Endothelial cell of umbilical vein (primary cell): ENCODE measurements around the gene LHX3. TPM values are rescaled to one million over a fixed set of nuclear protein-coding genes. Genes with fewer than 3 reads are reported as not detected.

Experiments used
- BruUV-seq: library from RNA; stranded (reverse); fragments of 400-500 nt; replicated peaks from 2 replicates; lab custom pipeline; 2021; lab: Mats Ljungman, UMichigan
- CTCF ChIA-PET: fragments of 300-600, 350-600 bp; sonication (Branson Sonifier 250); formaldehyde crosslinking; loops from one replicate; lab custom pipeline; 2021; ENCODE audit warnings: antibody characterized with exemption, inconsistent platforms; lab: Charles Lee
- POLR2A ChIA-PET: fragments of 300-600, 350-600 bp; sonication (Branson Sonifier 250); formaldehyde crosslinking; loops from one replicate; lab custom pipeline; 2021; ENCODE audit warnings: antibody characterized with exemption, inconsistent platforms; lab: Charles Lee
- DNase-seq: peaks from one replicate; pipeline ENCODE4 v3.0.0-alpha.2; 2011; ENCODE audit warnings: low read depth, low spot score
- FAIRE-seq: peaks from 2 replicates; lab custom pipeline; 2011; peaks lifted over from hg19 to GRCh38; lab: Jason Lieb, UNC
- H2AFZ ChIP-seq: 2 replicates; pipeline ENCODE4 v1.6.0; 2012; ENCODE audit warnings: low read depth, low read length, control low read depth, inconsistent platforms
- H3K27ac ChIP-seq: 2 replicates; pipeline ENCODE4 v1.5.1; 2011; ENCODE audit warnings: low read depth, mild to moderate bottlenecking, control low read depth, low read length, moderate library complexity; ENCODE audit not compliant: insufficient read depth
- H3K27me3 ChIP-seq, 2 experiments: 2 replicates each; pipeline versions ENCODE4 v1.6.0 to v1.6.1; 2011; ENCODE audit warnings: low read length in 2 of 2, mixed read lengths in 1 of 2; ENCODE audit not compliant: control insufficient read depth in 2 of 2, insufficient read depth in 2 of 2
- H3K36me3 ChIP-seq, 2 experiments: 2 replicates in 1 of 2; 3 replicates in 1 of 2; pipeline ENCODE4 v1.5.1; 2011; ENCODE audit warnings: low read length in 2 of 2, mild to moderate bottlenecking in 1 of 2, moderate library complexity in 1 of 2; ENCODE audit not compliant: control insufficient read depth in 2 of 2, insufficient read depth in 2 of 2; ENCODE audit errors: extremely low read depth in 1 of 2
- H3K4me1 ChIP-seq: 3 replicates; pipeline ENCODE4 v1.5.1; 2011; ENCODE audit warnings: mild to moderate bottlenecking, low read length; ENCODE audit not compliant: control insufficient read depth, insufficient read depth; ENCODE audit errors: extremely low read depth
- H3K4me2 ChIP-seq: 2 replicates; pipeline ENCODE4 v1.6.1; 2011; ENCODE audit warnings: low read length, control low read depth, mixed read lengths; ENCODE audit not compliant: insufficient read depth
- H3K4me3 ChIP-seq, 3 experiments: fragments of 200-600 bp in 1 of 3; sonication (generic), shearing (Covaris generic) in 1 of 3; replicated peaks in 1 of 3; 2 replicates each; pipeline ENCODE4 v1.5.1; 2011 to 2016; ENCODE audit warnings: control low read depth in 3 of 3, low read length in 3 of 3, mild to moderate bottlenecking in 2 of 3, inconsistent platforms in 1 of 3, low read depth in 1 of 3, moderate library complexity in 1 of 3; ENCODE audit not compliant: insufficient read depth in 1 of 3
- H3K79me2 ChIP-seq: 2 replicates; pipeline ENCODE4 v1.6.0; 2012; ENCODE audit warnings: low read length, inconsistent platforms; ENCODE audit not compliant: control insufficient read depth, insufficient read depth
- H3K9ac ChIP-seq: replicated peaks from 2 replicates; pipeline ENCODE3; 2011; ENCODE audit warnings: low read length, control low read depth; ENCODE audit not compliant: insufficient read depth; ENCODE audit errors: extremely low read depth
- H3K9me1 ChIP-seq: replicated peaks from 3 replicates; pipeline ENCODE4 v1.6.0; 2011; ENCODE audit warnings: mild to moderate bottlenecking, low read length; ENCODE audit not compliant: control insufficient read depth, insufficient read depth; ENCODE audit errors: extremely low read depth
- H3K9me3 ChIP-seq: replicated peaks from 2 replicates; pipeline ENCODE4 v1.5.1; 2012; ENCODE audit warnings: low read length, inconsistent platforms; ENCODE audit not compliant: control insufficient read depth, insufficient read depth
- H4K20me1 ChIP-seq: replicated peaks from 2 replicates; pipeline ENCODE3; 2011; ENCODE audit warnings: mild to moderate bottlenecking, low read length; ENCODE audit not compliant: control insufficient read depth, insufficient read depth; ENCODE audit errors: extremely low read depth
- EZH2 ChIP-seq: IDR thresholded peaks from 2 replicates; pipeline ENCODE4 v1.6.1; 2012; ENCODE audit warnings: borderline replicate concordance, low read depth, mild to moderate bottlenecking, moderate library complexity, low read length, inconsistent platforms; ENCODE audit not compliant: severe bottlenecking
- FOS ChIP-seq: IDR thresholded peaks from 2 replicates; pipeline ENCODE4 v1.6.1; 2011; ENCODE audit warnings: mild to moderate bottlenecking, low read length, moderate library complexity, borderline replicate concordance; ENCODE audit not compliant: insufficient read depth
- GATA2 ChIP-seq: IDR thresholded peaks from 2 replicates; pipeline ENCODE4 v1.7.0; 2011; ENCODE audit warnings: low read depth, mild to moderate bottlenecking, moderate library complexity, mixed read lengths, low read length; ENCODE audit not compliant: insufficient read length, insufficient read depth
- JUN ChIP-seq: IDR thresholded peaks from 2 replicates; pipeline ENCODE4 v1.6.1; 2011; ENCODE audit warnings: borderline replicate concordance, low read depth; ENCODE audit not compliant: insufficient read length, insufficient read depth
- MAX ChIP-seq: IDR thresholded peaks from 2 replicates; pipeline ENCODE4 v1.6.1; 2011; ENCODE audit not compliant: insufficient read depth, insufficient read length
- MYC ChIP-seq: IDR thresholded peaks from one replicate; pipeline ENCODE4 v1.6.1; 2011; ENCODE audit warnings: mild to moderate bottlenecking, low read depth, low read length
- POLR2A ChIP-seq: IDR thresholded peaks from 2 replicates; pipeline ENCODE4 v1.6.1; 2012; ENCODE audit warnings: low read depth, mild to moderate bottlenecking, control low read depth, low read length
- POLR2AphosphoS5 ChIP-seq: IDR thresholded peaks from 2 replicates; pipeline ENCODE4 v1.6.1; 2012; ENCODE audit warnings: low read depth, mild to moderate bottlenecking, control low read depth, low read length, moderate library complexity; ENCODE audit not compliant: insufficient read depth
- dilution Hi-C: fragments of 300-500 bp; cut with MboI; formaldehyde crosslinking; loops from one replicate; pipeline ENCODE4 v1.15.0; 2019; ENCODE audit warnings: low sequenced_read_pairs; ENCODE audit not compliant: extremely low pct_ligation_motif_present
- intact Hi-C: fragments of 100-400 bp; cut with micrococcal nuclease; formaldehyde crosslinking; loops from one replicate; pipeline ENCODE4 v1.10.0; 2022
- polyA plus RNA-seq, 4 experiments: library from polyadenylated mRNA; depleted of rRNA in 3 of 4; stranded (reverse) in 3 of 4; unstranded in 1 of 4; fragments of >200 nt; gene quantifications; 2 replicates each; pipeline versions ENCODE4 v1.2.1 to v1.2.3, GENCODE V29; 2011 to 2012; ENCODE audit warnings: missing spikeins in 1 of 4
- total RNA-seq: library from RNA; stranded (reverse); gene quantifications from 2 replicates; pipeline ENCODE4 v1.2.3, GENCODE V29; 2021
- TF ChIP-seq, protein P1 (sequence below), 2 donors: IDR thresholded peaks; 1 replicate in 1 of 2; 2 replicates in 1 of 2; pipeline ENCODE4 v1.5.1; 2011; ENCODE audit warnings: low read length in 2 of 2, mild to moderate bottlenecking in 2 of 2, moderate library complexity in 2 of 2, control low read depth in 1 of 2, inconsistent platforms in 1 of 2, low read depth in 1 of 2; ENCODE audit not compliant: insufficient read depth in 1 of 2; ENCODE audit errors: extremely low read depth in 1 of 2

Gene LHX3
- total and polyA plus RNA-seq, 2 donors (not counting 3 experiments of a cell fraction or from before 2014, with no cell fraction given), result not detected

DNA sequence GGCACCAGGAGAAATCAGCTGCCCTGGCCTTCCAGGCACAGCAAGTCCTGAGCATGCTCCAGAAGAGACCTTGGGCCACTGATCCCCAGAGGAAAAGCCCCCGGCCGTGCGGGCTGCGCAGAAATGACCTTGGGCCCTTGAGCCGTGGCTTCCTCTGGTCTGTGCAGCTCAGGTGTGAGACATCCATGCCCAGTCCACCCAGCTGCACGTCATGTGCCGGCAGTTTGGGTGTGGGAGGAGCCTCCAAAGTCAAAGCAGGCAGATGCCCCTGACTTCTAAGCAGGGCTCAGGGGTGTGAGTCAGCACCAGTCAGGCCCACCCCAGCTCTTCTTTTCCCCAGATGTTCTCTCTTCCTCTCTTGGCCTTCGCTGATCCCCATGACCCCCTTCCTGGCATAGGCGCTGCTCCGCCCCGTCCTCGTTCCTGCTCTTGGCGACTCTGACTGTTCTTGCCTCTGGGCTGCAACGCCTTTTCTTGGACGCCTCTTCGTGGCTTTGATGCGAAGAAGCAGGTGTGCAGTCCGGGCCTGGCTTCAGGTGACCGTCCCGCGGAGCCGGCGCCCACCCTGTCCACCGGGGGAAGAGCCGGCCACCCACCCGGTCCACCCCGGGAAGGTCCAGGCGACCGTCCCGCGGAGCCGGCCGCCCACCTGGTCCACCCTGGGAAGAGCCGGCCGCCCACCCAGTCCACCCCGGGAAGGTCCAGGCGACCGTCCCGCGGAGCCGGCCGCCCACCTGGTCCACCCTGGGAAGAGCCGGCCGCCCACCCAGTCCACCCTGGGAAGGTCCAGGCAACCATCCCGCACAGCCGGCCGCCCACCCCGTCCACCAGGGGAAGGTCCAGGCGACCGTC, 46.6 kb upstream of the LHX3 start:
- H3K27me3 ChIP-seq, result peaks cover 0 to 8% of the 10 kb centered on the region in 2 experiments
- no peaks in the 10 kb centered on the region for H3K36me3 ChIP-seq
- no TSS peak for BruUV-seq
- H3K4me3 ChIP-seq, result no peak overlapping the region
- H3K27ac ChIP-seq, result no peak overlapping the region
- H3K4me1 ChIP-seq, result no peaks in the 10 kb centered on the region
- H4K20me1 ChIP-seq, result no peaks in the 10 kb centered on the region
- FAIRE-seq, result no peak
- H3K79me2 ChIP-seq, result no peaks in the 10 kb centered on the region
- H3K4me2 ChIP-seq, result no peak overlapping the region
- ChIA-PET POLR2A (no interaction called here), CTCF (interaction anchor here (1.7 kb wide), 1 partner anchor 16 kb away, joined by 4 read pairs; no protein-coding TSS in a partner anchor)
- DNase-seq, result no peak
- TF ChIP-seq MYC, result no peak
- no peak for TF ChIP-seq POLR2A
- no peak for TF ChIP-seq FOS
- no peak for TF ChIP-seq JUN
- no peak for TF ChIP-seq GATA2
- no peak for TF ChIP-seq MAX
- TF ChIP-seq POLR2AphosphoS5, result no peak
- TF ChIP-seq, protein P1, sequence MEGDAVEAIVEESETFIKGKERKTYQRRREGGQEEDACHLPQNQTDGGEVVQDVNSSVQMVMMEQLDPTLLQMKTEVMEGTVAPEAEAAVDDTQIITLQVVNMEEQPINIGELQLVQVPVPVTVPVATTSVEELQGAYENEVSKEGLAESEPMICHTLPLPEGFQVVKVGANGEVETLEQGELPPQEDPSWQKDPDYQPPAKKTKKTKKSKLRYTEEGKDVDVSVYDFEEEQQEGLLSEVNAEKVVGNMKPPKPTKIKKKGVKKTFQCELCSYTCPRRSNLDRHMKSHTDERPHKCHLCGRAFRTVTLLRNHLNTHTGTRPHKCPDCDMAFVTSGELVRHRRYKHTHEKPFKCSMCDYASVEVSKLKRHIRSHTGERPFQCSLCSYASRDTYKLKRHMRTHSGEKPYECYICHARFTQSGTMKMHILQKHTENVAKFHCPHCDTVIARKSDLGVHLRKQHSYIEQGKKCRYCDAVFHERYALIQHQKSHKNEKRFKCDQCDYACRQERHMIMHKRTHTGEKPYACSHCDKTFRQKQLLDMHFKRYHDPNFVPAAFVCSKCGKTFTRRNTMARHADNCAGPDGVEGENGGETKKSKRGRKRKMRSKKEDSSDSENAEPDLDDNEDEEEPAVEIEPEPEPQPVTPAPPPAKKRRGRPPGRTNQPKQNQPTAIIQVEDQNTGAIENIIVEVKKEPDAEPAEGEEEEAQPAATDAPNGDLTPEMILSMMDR (IDR thresholded peaks at IDR 0.05; ENCODE audit: extremely low read depth in 1 of 2, insufficient read depth in 1 of 2, low read depth in 1 of 2, low read length in 2 of 2), result no peak
- TF ChIP-seq EZH2, result no peak
- H3K9me1 ChIP-seq, result no peaks in the 10 kb centered on the region
- H3K9me3 ChIP-seq, result no peaks in the 10 kb centered on the region
- H2AFZ ChIP-seq, result no peak overlapping the region
- intact Hi-C loops, result no loop called here
- no peak overlapping the region for H3K9ac ChIP-seq
- dilution Hi-C loops, result no loop called here
